HepG2 (cell line): ENCODE results near the gene SGPP2. TPM values are rescaled to one million over a fixed set of nuclear protein-coding genes. Genes with fewer than 3 reads are reported as not detected.

Experiments
- HNF1A ChIP-seq, 2 experiments: sonication (generic) in 1 of 2; formaldehyde crosslinking in 1 of 2; IDR thresholded peaks; 2 replicates each; pipeline versions ENCODE4 v1.4.0 to v1.6.1; 2016 to 2020; ENCODE audit warnings: borderline replicate concordance in 1 of 2, low read depth in 1 of 2, mild to moderate bottlenecking in 1 of 2, missing genetic modification reagents in 1 of 2
- NFKBIZ ChIP-seq: IDR thresholded peaks from 2 replicates; pipeline ENCODE4 v1.6.1; 2018; ENCODE audit warnings: missing genetic modification reagents, missing compliant biosample characterization
- PAX8 ChIP-seq: sonication (generic); formaldehyde crosslinking; IDR thresholded peaks from 2 replicates; pipeline ENCODE4 v1.8.0; 2022; ENCODE audit warnings: mild to moderate bottlenecking, missing genetic modification reagents, borderline replicate concordance
- PTBP1 ChIP-seq: fragments of 200-400 bp; formaldehyde crosslinking; IDR thresholded peaks from 2 replicates; pipeline ENCODE4 v1.6.1; 2018; ENCODE audit warnings: low read length, low read depth; ENCODE audit not compliant: poor library complexity, severe bottlenecking
- WIZ ChIP-seq: sonication (generic); formaldehyde crosslinking; IDR thresholded peaks from 2 replicates; pipeline ENCODE4 v1.5.1; 2020; ENCODE audit warnings: mild to moderate bottlenecking, missing genetic modification reagents
- ZNF629 ChIP-seq: sonication (generic); formaldehyde crosslinking; conservative IDR thresholded peaks from 2 replicates; pipeline ENCODE4 v1.5.0; 2020; ENCODE audit warnings: missing genetic modification reagents
- ZNF737 ChIP-seq: sonication (generic); formaldehyde crosslinking; IDR thresholded peaks from 2 replicates; pipeline ENCODE4 v1.5.0; 2020; ENCODE audit warnings: missing genetic modification reagents, mild to moderate bottlenecking, borderline replicate concordance
- polyA plus RNA-seq, 8 experiments: library from polyadenylated mRNA; depleted of rRNA in 3 of 8; stranded (reverse) in 7 of 8; unstranded in 1 of 8; fragments of >200 nt; fragmentation: Illumina TruSeq in 4 of 8; extraction: Trizol in 4 of 8; gene quantifications; 2 replicates each; pipeline versions ENCODE4 v1.2.1 to v1.2.3, GENCODE V29; 2011 to 2016; ENCODE audit warnings: low read depth in 4 of 8, missing spikeins in 1 of 8, mixed read lengths in 1 of 8; ENCODE audit not compliant: insufficient read depth in 1 of 8
- total RNA-seq, 5 experiments: library from RNA; depleted of rRNA; stranded (reverse); fragments of >200 nt; fragmentation: Illumina TruSeq; extraction: Trizol; gene quantifications; 2 replicates each; pipeline ENCODE4 v1.2.3, GENCODE V29; 2016; ENCODE audit warnings: low read depth in 1 of 5
- TF ChIP-seq, protein P1 (sequence below): sonication (generic); formaldehyde crosslinking; IDR thresholded peaks from 2 replicates; pipeline ENCODE4 v1.4.0; 2020; ENCODE audit warnings: missing genetic modification reagents, borderline replicate concordance

Gene SGPP2
- total and polyA plus RNA-seq, 2 of the 13 experiments (the other 11 are each of a cell fraction or from before 2014, with no cell fraction given), result not detected

GRCh38 chr2:222452422-222452950, 28.1 kb downstream of the SGPP2 start (continued):
- no peak for TF ChIP-seq HNF1A (IDR thresholded peaks at IDR 0.05; ENCODE audit: low read depth)
- no peak for TF ChIP-seq HNF1A (CRISPR knock-in tag; IDR thresholded peaks at IDR 0.05; ENCODE audit: borderline replicate concordance)
- no peak for TF ChIP-seq PAX8 (CRISPR knock-in tag)
- TF ChIP-seq ZNF629, result no peak
- TF ChIP-seq, protein P1, sequence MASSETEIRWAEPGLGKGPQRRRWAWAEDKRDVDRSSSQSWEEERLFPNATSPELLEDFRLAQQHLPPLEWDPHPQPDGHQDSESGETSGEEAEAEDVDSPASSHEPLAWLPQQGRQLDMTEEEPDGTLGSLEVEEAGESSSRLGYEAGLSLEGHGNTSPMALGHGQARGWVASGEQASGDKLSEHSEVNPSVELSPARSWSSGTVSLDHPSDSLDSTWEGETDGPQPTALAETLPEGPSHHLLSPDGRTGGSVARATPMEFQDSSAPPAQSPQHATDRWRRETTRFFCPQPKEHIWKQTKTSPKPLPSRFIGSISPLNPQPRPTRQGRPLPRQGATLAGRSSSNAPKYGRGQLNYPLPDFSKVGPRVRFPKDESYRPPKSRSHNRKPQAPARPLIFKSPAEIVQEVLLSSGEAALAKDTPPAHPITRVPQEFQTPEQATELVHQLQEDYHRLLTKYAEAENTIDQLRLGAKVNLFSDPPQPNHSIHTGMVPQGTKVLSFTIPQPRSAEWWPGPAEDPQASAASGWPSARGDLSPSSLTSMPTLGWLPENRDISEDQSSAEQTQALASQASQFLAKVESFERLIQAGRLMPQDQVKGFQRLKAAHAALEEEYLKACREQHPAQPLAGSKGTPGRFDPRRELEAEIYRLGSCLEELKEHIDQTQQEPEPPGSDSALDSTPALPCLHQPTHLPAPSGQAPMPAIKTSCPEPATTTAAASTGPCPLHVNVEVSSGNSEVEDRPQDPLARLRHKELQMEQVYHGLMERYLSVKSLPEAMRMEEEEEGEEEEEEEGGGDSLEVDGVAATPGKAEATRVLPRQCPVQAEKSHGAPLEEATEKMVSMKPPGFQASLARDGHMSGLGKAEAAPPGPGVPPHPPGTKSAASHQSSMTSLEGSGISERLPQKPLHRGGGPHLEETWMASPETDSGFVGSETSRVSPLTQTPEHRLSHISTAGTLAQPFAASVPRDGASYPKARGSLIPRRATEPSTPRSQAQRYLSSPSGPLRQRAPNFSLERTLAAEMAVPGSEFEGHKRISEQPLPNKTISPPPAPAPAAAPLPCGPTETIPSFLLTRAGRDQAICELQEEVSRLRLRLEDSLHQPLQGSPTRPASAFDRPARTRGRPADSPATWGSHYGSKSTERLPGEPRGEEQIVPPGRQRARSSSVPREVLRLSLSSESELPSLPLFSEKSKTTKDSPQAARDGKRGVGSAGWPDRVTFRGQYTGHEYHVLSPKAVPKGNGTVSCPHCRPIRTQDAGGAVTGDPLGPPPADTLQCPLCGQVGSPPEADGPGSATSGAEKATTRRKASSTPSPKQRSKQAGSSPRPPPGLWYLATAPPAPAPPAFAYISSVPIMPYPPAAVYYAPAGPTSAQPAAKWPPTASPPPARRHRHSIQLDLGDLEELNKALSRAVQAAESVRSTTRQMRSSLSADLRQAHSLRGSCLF, result no peak
- no peak for TF ChIP-seq NFKBIZ (CRISPR knock-in tag)
- no peak for TF ChIP-seq ZNF737 (CRISPR knock-in tag)
- TF ChIP-seq PTBP1, result no peak
- TF ChIP-seq WIZ (CRISPR knock-in tag), result no peak
- TF ChIP-seq, all 625 proteins: peak for 0
